Endothelial cell of umbilical vein (primary cell): Measurements from ENCODE around the gene ZNF777. TPM values are rescaled to one million over a fixed set of nuclear protein-coding genes. Genes with fewer than 3 reads are reported as not detected.

Experiments used
- BruUV-seq: library from RNA; stranded (reverse); fragments of 400-500 nt; replicated peaks from 2 replicates; lab custom pipeline; 2021; lab: Mats Ljungman, UMichigan
- CTCF ChIA-PET: fragments of 300-600, 350-600 bp; sonication (Branson Sonifier 250); formaldehyde crosslinking; loops from one replicate; lab custom pipeline; 2021; ENCODE audit warnings: antibody characterized with exemption, inconsistent platforms; lab: Charles Lee
- POLR2A ChIA-PET: fragments of 300-600, 350-600 bp; sonication (Branson Sonifier 250); formaldehyde crosslinking; loops from one replicate; lab custom pipeline; 2021; ENCODE audit warnings: antibody characterized with exemption, inconsistent platforms; lab: Charles Lee
- DNase-seq: peaks from one replicate; pipeline ENCODE4 v3.0.0-alpha.2; 2011; ENCODE audit warnings: low read depth, low spot score
- FAIRE-seq: peaks from 2 replicates; lab custom pipeline; 2011; peaks lifted over from hg19 to GRCh38; lab: Jason Lieb, UNC
- H2AFZ ChIP-seq: 2 replicates; pipeline ENCODE4 v1.6.0; 2012; ENCODE audit warnings: low read depth, low read length, control low read depth, inconsistent platforms
- H3K27ac ChIP-seq: 2 replicates; pipeline ENCODE4 v1.5.1; 2011; ENCODE audit warnings: low read depth, mild to moderate bottlenecking, control low read depth, low read length, moderate library complexity; ENCODE audit not compliant: insufficient read depth
- H3K27me3 ChIP-seq, 2 experiments: 2 replicates each; pipeline versions ENCODE4 v1.6.0 to v1.6.1; 2011; ENCODE audit warnings: low read length in 2 of 2, mixed read lengths in 1 of 2; ENCODE audit not compliant: control insufficient read depth in 2 of 2, insufficient read depth in 2 of 2
- H3K36me3 ChIP-seq, 2 experiments: 2 replicates in 1 of 2; 3 replicates in 1 of 2; pipeline ENCODE4 v1.5.1; 2011; ENCODE audit warnings: low read length in 2 of 2, mild to moderate bottlenecking in 1 of 2, moderate library complexity in 1 of 2; ENCODE audit not compliant: control insufficient read depth in 2 of 2, insufficient read depth in 2 of 2; ENCODE audit errors: extremely low read depth in 1 of 2
- H3K4me1 ChIP-seq: 3 replicates; pipeline ENCODE4 v1.5.1; 2011; ENCODE audit warnings: mild to moderate bottlenecking, low read length; ENCODE audit not compliant: control insufficient read depth, insufficient read depth; ENCODE audit errors: extremely low read depth
- H3K4me2 ChIP-seq: 2 replicates; pipeline ENCODE4 v1.6.1; 2011; ENCODE audit warnings: low read length, control low read depth, mixed read lengths; ENCODE audit not compliant: insufficient read depth
- H3K4me3 ChIP-seq, 3 experiments: fragments of 200-600 bp in 1 of 3; sonication (generic), shearing (Covaris generic) in 1 of 3; replicated peaks in 1 of 3; 2 replicates each; pipeline ENCODE4 v1.5.1; 2011 to 2016; ENCODE audit warnings: control low read depth in 3 of 3, low read length in 3 of 3, mild to moderate bottlenecking in 2 of 3, inconsistent platforms in 1 of 3, low read depth in 1 of 3, moderate library complexity in 1 of 3; ENCODE audit not compliant: insufficient read depth in 1 of 3
- H3K79me2 ChIP-seq: 2 replicates; pipeline ENCODE4 v1.6.0; 2012; ENCODE audit warnings: low read length, inconsistent platforms; ENCODE audit not compliant: control insufficient read depth, insufficient read depth
- H3K9ac ChIP-seq: replicated peaks from 2 replicates; pipeline ENCODE3; 2011; ENCODE audit warnings: low read length, control low read depth; ENCODE audit not compliant: insufficient read depth; ENCODE audit errors: extremely low read depth
- H3K9me1 ChIP-seq: replicated peaks from 3 replicates; pipeline ENCODE4 v1.6.0; 2011; ENCODE audit warnings: mild to moderate bottlenecking, low read length; ENCODE audit not compliant: control insufficient read depth, insufficient read depth; ENCODE audit errors: extremely low read depth
- H3K9me3 ChIP-seq: replicated peaks from 2 replicates; pipeline ENCODE4 v1.5.1; 2012; ENCODE audit warnings: low read length, inconsistent platforms; ENCODE audit not compliant: control insufficient read depth, insufficient read depth
- H4K20me1 ChIP-seq: replicated peaks from 2 replicates; pipeline ENCODE3; 2011; ENCODE audit warnings: mild to moderate bottlenecking, low read length; ENCODE audit not compliant: control insufficient read depth, insufficient read depth; ENCODE audit errors: extremely low read depth
- EZH2 ChIP-seq: IDR thresholded peaks from 2 replicates; pipeline ENCODE4 v1.6.1; 2012; ENCODE audit warnings: borderline replicate concordance, low read depth, mild to moderate bottlenecking, moderate library complexity, low read length, inconsistent platforms; ENCODE audit not compliant: severe bottlenecking
- FOS ChIP-seq: IDR thresholded peaks from 2 replicates; pipeline ENCODE4 v1.6.1; 2011; ENCODE audit warnings: mild to moderate bottlenecking, low read length, moderate library complexity, borderline replicate concordance; ENCODE audit not compliant: insufficient read depth
- GATA2 ChIP-seq: IDR thresholded peaks from 2 replicates; pipeline ENCODE4 v1.7.0; 2011; ENCODE audit warnings: low read depth, mild to moderate bottlenecking, moderate library complexity, mixed read lengths, low read length; ENCODE audit not compliant: insufficient read length, insufficient read depth
- JUN ChIP-seq: IDR thresholded peaks from 2 replicates; pipeline ENCODE4 v1.6.1; 2011; ENCODE audit warnings: borderline replicate concordance, low read depth; ENCODE audit not compliant: insufficient read length, insufficient read depth
- MYC ChIP-seq: IDR thresholded peaks from one replicate; pipeline ENCODE4 v1.6.1; 2011; ENCODE audit warnings: mild to moderate bottlenecking, low read depth, low read length
- POLR2A ChIP-seq: IDR thresholded peaks from 2 replicates; pipeline ENCODE4 v1.6.1; 2012; ENCODE audit warnings: low read depth, mild to moderate bottlenecking, control low read depth, low read length
- POLR2AphosphoS5 ChIP-seq: IDR thresholded peaks from 2 replicates; pipeline ENCODE4 v1.6.1; 2012; ENCODE audit warnings: low read depth, mild to moderate bottlenecking, control low read depth, low read length, moderate library complexity; ENCODE audit not compliant: insufficient read depth
- dilution Hi-C: fragments of 300-500 bp; cut with MboI; formaldehyde crosslinking; loops from one replicate; pipeline ENCODE4 v1.15.0; 2019; ENCODE audit warnings: low sequenced_read_pairs; ENCODE audit not compliant: extremely low pct_ligation_motif_present
- intact Hi-C: fragments of 100-400 bp; cut with micrococcal nuclease; formaldehyde crosslinking; loops from one replicate; pipeline ENCODE4 v1.10.0; 2022
- polyA plus RNA-seq, 4 experiments: library from polyadenylated mRNA; depleted of rRNA in 3 of 4; stranded (reverse) in 3 of 4; unstranded in 1 of 4; fragments of >200 nt; gene quantifications; 2 replicates each; pipeline versions ENCODE4 v1.2.1 to v1.2.3, GENCODE V29; 2011 to 2012; ENCODE audit warnings: missing spikeins in 1 of 4
- total RNA-seq: library from RNA; stranded (reverse); gene quantifications from 2 replicates; pipeline ENCODE4 v1.2.3, GENCODE V29; 2021
- TF ChIP-seq, protein P1 (sequence below), 2 donors: IDR thresholded peaks; 1 replicate in 1 of 2; 2 replicates in 1 of 2; pipeline ENCODE4 v1.5.1; 2011; ENCODE audit warnings: low read length in 2 of 2, mild to moderate bottlenecking in 2 of 2, moderate library complexity in 2 of 2, control low read depth in 1 of 2, inconsistent platforms in 1 of 2, low read depth in 1 of 2; ENCODE audit not compliant: insufficient read depth in 1 of 2; ENCODE audit errors: extremely low read depth in 1 of 2
- TF ChIP-seq, protein P2 (sequence below): IDR thresholded peaks from 2 replicates; pipeline ENCODE4 v1.6.1; 2011; ENCODE audit not compliant: insufficient read depth, insufficient read length

The ZNF777 gene
- total and polyA plus RNA-seq, 2 donors (not counting 3 experiments of a cell fraction or from before 2014, with no cell fraction given): 7.4 to 11.1 TPM

DNA sequence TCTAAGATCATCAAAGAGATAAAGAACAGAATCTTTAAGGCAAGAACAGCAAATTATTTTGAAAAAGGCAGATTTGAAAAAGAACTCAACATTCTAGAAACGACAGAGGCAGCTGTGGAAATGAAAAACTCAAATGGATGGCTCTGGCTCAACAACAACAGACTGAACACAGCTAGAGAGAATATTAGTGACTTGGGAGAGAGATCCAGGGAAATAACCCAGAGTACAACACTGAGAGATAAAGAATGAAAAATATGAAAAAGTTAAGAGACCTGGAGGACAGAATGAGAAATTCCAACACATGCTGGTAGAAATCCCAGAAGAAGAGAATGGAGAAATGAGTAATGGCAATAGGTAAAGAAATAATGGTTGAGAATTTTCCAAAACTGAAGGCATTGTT, 17.9 kb upstream of the ZNF777 start:
- Histone ChIP-seq H3K4me2 (no peak overlapping the region), H3K9me1 (no peaks in the 10 kb centered on the region), H3K4me1 (no peaks in the 10 kb centered on the region), H4K20me1 (no peaks in the 10 kb centered on the region), H2AFZ (no peak overlapping the region), H3K9ac (no peak overlapping the region), H3K27me3 (no peaks in the 10 kb centered on the region), H3K79me2 (peaks cover 3% of the 10 kb centered on the region), H3K27ac (no peak overlapping the region), H3K36me3 (peaks cover 0 to 23% of the 10 kb centered on the region in 2 experiments), H3K4me3 (no peak overlapping the region), H3K9me3 (no peaks in the 10 kb centered on the region)
- FAIRE-seq: no peak
- dilution Hi-C loops: no loop called here
- BruUV-seq: no TSS peak
- intact Hi-C loops: no loop called here
- ChIA-PET CTCF (no interaction called here), POLR2A (no interaction called here)
- no peak for DNase-seq
- TF ChIP-seq FOS (no peak), POLR2A (no peak), EZH2 (no peak), JUN (no peak), MYC (no peak), POLR2AphosphoS5 (no peak), GATA2 (no peak)
- TF ChIP-seq, protein P1, sequence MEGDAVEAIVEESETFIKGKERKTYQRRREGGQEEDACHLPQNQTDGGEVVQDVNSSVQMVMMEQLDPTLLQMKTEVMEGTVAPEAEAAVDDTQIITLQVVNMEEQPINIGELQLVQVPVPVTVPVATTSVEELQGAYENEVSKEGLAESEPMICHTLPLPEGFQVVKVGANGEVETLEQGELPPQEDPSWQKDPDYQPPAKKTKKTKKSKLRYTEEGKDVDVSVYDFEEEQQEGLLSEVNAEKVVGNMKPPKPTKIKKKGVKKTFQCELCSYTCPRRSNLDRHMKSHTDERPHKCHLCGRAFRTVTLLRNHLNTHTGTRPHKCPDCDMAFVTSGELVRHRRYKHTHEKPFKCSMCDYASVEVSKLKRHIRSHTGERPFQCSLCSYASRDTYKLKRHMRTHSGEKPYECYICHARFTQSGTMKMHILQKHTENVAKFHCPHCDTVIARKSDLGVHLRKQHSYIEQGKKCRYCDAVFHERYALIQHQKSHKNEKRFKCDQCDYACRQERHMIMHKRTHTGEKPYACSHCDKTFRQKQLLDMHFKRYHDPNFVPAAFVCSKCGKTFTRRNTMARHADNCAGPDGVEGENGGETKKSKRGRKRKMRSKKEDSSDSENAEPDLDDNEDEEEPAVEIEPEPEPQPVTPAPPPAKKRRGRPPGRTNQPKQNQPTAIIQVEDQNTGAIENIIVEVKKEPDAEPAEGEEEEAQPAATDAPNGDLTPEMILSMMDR (IDR thresholded peaks at IDR 0.05; ENCODE audit: extremely low read depth in 1 of 2, insufficient read depth in 1 of 2, low read depth in 1 of 2, low read length in 2 of 2): no peak
- TF ChIP-seq, protein P2, sequence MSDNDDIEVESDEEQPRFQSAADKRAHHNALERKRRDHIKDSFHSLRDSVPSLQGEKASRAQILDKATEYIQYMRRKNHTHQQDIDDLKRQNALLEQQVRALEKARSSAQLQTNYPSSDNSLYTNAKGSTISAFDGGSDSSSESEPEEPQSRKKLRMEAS: no peak
